ENCODE data around the gene CBY2.

CBY2 gene

GRCh38 chr13:45763419-45763818 is 61.3 kb downstream of the CBY2 start:
- H3K4me1 ChIP-seq (ENCODE audit: insufficient read depth, poor library complexity, severe bottlenecking), result no peaks in the 10 kb centered on the region
- no peaks in the 10 kb centered on the region for H3K9me3 ChIP-seq (ENCODE audit: severe bottlenecking)
- no peak for TF ChIP-seq CTCF (IDR thresholded peaks at IDR 0.05; ENCODE audit: poor library complexity, severe bottlenecking)
- no peak overlapping the region for H3K27ac ChIP-seq (ENCODE audit: poor library complexity, severe bottlenecking)
- no peaks in the 10 kb centered on the region for H3K27me3 ChIP-seq (ENCODE audit: insufficient read depth, poor library complexity, severe bottlenecking)
- H3K4me3 ChIP-seq (ENCODE audit: severe bottlenecking), result no peak overlapping the region
- no peak for DNase-seq (ENCODE audit: low spot score)
- H3K36me3 ChIP-seq (ENCODE audit: low read depth), result no peaks in the 10 kb centered on the region
- no peak for ATAC-seq (ENCODE audit: low read depth)
